A673 (cell line): ENCODE results near the gene CACYBP. TPM values are rescaled to one million over a fixed set of nuclear protein-coding genes. Genes with fewer than 3 reads are reported as not detected.

Experiments
- BruUV-seq: library from RNA; stranded (reverse); fragments of 400-500 nt; replicated peaks from 2 replicates; lab custom pipeline; 2021; lab: Mats Ljungman, UMichigan
- CTCF ChIA-PET: fragments of 300-600 bp; sonication (Branson Sonifier 250); formaldehyde crosslinking; loops from one replicate; lab custom pipeline; 2022; ENCODE audit warnings: antibody characterized with exemption; lab: Charles Lee
- POLR2A ChIA-PET: fragments of 300-600 bp; sonication (Branson Sonifier 250); formaldehyde crosslinking; loops from one replicate; lab custom pipeline; 2022; ENCODE audit warnings: antibody characterized with exemption; ENCODE audit not compliant: low non-redundant PET; lab: Charles Lee
- DNase-seq: peaks from one replicate; pipeline ENCODE4 v3.0.0-alpha.2; 2015; ENCODE audit warnings: low spot score
- H3K27ac ChIP-seq: fragments of 200-600 bp; sonication (generic); 2 replicates; pipeline ENCODE4 v1.5.1; 2016; ENCODE audit warnings: mixed run types, low read depth, mild to moderate bottlenecking, mixed read lengths, antibody characterized with exemption, low read length; ENCODE audit not compliant: poor library complexity, severe bottlenecking
- H3K27me3 ChIP-seq: fragments of 200-600 bp; sonication (generic); replicated peaks from 2 replicates; pipeline ENCODE4 v1.6.1; 2017; ENCODE audit warnings: mixed run types, low read depth, mild to moderate bottlenecking, mixed read lengths, antibody characterized with exemption, low read length; ENCODE audit not compliant: insufficient read depth, poor library complexity
- H3K36me3 ChIP-seq: fragments of 200-600 bp; sonication (generic); 2 replicates; pipeline ENCODE4 v1.6.1; 2016; ENCODE audit warnings: mixed run types, mild to moderate bottlenecking, mixed read lengths, antibody characterized with exemption, low read length; ENCODE audit not compliant: insufficient read depth, poor library complexity, severe bottlenecking
- H3K4me1 ChIP-seq: fragments of 200-600 bp; sonication (generic); 2 replicates; pipeline ENCODE4 v1.6.1; 2017; ENCODE audit warnings: mixed run types, mild to moderate bottlenecking, mixed read lengths, antibody characterized with exemption, low read length; ENCODE audit not compliant: insufficient read depth, poor library complexity, severe bottlenecking
- H3K4me3 ChIP-seq: fragments of 200-600 bp; sonication (generic); 2 replicates; pipeline ENCODE4 v1.5.1; 2016; ENCODE audit warnings: low read depth, mixed run types, mild to moderate bottlenecking, mixed read lengths, low read length; ENCODE audit not compliant: poor library complexity, severe bottlenecking
- H3K9me3 ChIP-seq: fragments of 200-600 bp; sonication (generic); 2 replicates; pipeline ENCODE4 v1.6.1; 2016; ENCODE audit warnings: mixed run types, low read depth, mild to moderate bottlenecking, mixed read lengths, antibody characterized with exemption, low read length; ENCODE audit not compliant: poor library complexity, severe bottlenecking
- CTCF ChIP-seq: fragments of 300-800, 200-600 bp; sonication (generic); conservative IDR thresholded peaks from 2 replicates; pipeline ENCODE4 v1.5.1; 2017; ENCODE audit warnings: low read depth, mild to moderate bottlenecking, antibody characterized with exemption, low read length, moderate library complexity, mixed read lengths
- EZH2 ChIP-seq: fragments of 200-600 bp; sonication (generic); IDR thresholded peaks from 2 replicates; pipeline ENCODE4 v1.6.1; 2017; ENCODE audit warnings: borderline replicate concordance, low read depth, mild to moderate bottlenecking, mixed read lengths, antibody characterized with exemption, low read length; ENCODE audit not compliant: poor library complexity, severe bottlenecking
- intact Hi-C: fragments of 100-400 bp; cut with micrococcal nuclease; formaldehyde crosslinking; loops from one replicate; pipeline ENCODE4 v1.10.0; 2022; ENCODE audit not compliant: unreplicated experiment
- total RNA-seq: library from RNA; stranded (reverse); gene quantifications from 2 replicates; pipeline ENCODE4 v1.2.3, GENCODE V29; 2021

Gene CACYBP
- total RNA-seq, 1 experiment from 2014 or later = 307 TPM

GRCh38 chr1:174995916-174996315, 3.8 kb upstream of the CACYBP start:
- TF ChIP-seq CTCF = no peak
- TF ChIP-seq EZH2 = no peak
- Histone ChIP-seq H3K27ac (no peak overlapping the region), H3K36me3 (no peaks in the 10 kb centered on the region), H3K27me3 (no peaks in the 10 kb centered on the region), H3K4me3 (no peak overlapping the region), H3K4me1 (peaks cover 5% of the 10 kb centered on the region), H3K9me3 (no peaks in the 10 kb centered on the region)
- CTCF ChIA-PET = interaction anchor here (0.7 kb wide), 1 partner anchor 34 kb away, joined by 3 read pairs; no protein-coding TSS in a partner anchor
- intact Hi-C loops = loop anchor here (5.0 kb wide), 1 partner anchor 734 kb away; no protein-coding TSS in a partner anchor
- no TSS peak for BruUV-seq
- DNase-seq = no peak
- POLR2A ChIA-PET = no interaction called here

GRCh38 chr1:174996476-174996875, 3.3 kb upstream of the CACYBP start:
- H3K27me3 ChIP-seq = no peaks in the 10 kb centered on the region
- POLR2A ChIA-PET = no interaction called here
- H3K36me3 ChIP-seq = no peaks in the 10 kb centered on the region
- H3K4me3 ChIP-seq = no peak overlapping the region
- intact Hi-C loops = loop anchor here (5.0 kb wide), 1 partner anchor 734 kb away; no protein-coding TSS in a partner anchor
- TF ChIP-seq EZH2 = no peak
- H3K4me1 ChIP-seq = peaks cover 5% of the 10 kb centered on the region
- H3K9me3 ChIP-seq = no peaks in the 10 kb centered on the region
- no TSS peak for BruUV-seq
- CTCF ChIA-PET = no interaction called here
- DNase-seq = no peak
- no peak overlapping the region for H3K27ac ChIP-seq

- H3K36me3 ChIP-seq = no peaks in the 10 kb centered on the region
- no peak overlapping the region for H3K4me3 ChIP-seq
- POLR2A ChIA-PET = no interaction called here
- BruUV-seq = no TSS peak
- TF ChIP-seq CTCF (no peak), EZH2 (no peak)
- no peaks in the 10 kb centered on the region for H3K9me3 ChIP-seq
- no peak overlapping the region for H3K27ac ChIP-seq
- no peak for DNase-seq
- CTCF ChIA-PET = no interaction called here
- H3K27me3 ChIP-seq = no peaks in the 10 kb centered on the region
- intact Hi-C loops = loop anchor here (5.0 kb wide), 1 partner anchor 735 kb away; no protein-coding TSS in a partner anchor
- peaks cover 5% of the 10 kb centered on the region for H3K4me1 ChIP-seq
Measured at GRCh38 chr1:174997041-174997440, 2.7 kb upstream of the CACYBP start.
